ENCODE results near the gene ENTREP3. TPM values are rescaled to one million over a fixed set of nuclear protein-coding genes. Genes with fewer than 3 reads are reported as not detected.

ENTREP3 gene
- total RNA-seq, 1 donor from 2014 or later = 58.4 TPM

DNA sequence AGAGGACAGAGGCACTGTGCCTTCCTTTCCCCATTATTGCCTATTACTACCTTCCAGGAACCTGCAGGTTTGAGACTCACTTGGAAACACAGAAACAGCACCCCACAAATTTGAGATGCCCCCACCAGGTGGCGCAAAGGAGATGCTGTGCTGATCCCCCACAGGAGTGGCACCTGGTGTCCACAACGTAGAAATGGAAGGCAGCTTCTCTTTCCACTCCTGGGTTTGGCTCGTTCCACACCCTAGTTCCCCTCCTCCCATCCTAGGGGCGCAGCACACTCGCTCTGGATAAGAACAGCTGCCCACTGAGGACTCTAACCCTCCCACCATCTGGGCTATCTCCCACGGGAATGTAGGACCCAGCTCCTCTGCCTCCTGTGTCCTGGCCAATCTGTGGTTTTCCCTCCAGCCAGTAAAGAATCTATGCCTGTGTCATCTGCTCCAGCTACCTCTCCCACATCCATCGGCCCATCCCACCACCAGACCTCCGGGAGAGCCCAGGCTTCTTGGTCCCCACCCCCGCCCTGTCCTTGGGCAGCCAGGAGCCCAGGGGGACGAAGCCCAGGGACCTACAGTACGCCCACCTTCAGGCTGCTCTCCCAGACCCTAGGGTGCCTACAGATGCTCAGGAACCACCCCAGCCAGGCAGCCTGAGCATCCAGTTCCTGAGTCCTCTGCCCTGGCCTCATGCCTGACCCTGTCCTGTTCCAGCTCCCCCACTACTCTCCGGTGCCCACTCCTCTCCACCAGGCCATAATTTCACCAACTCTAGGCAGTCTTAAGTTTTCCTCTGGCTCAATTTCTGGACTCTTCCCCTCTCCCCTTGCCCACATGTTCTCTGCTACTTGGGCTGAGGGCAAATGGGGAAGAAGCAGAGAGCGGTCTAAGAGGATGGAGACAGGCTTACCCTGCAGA, 48.1 kb downstream of the ENTREP3 start:
- peak; percentile 77 for DNase-seq (ENCODE audit: low spot score, unreplicated experiment)
- no peaks in the 10 kb centered on the region for H3K9me3 Mint-ChIP-seq (ENCODE audit: low read depth)
- peak overlapping the region; percentile 93 for H3K27ac Mint-ChIP-seq
- peaks cover 19% of the 10 kb centered on the region for H3K4me1 Mint-ChIP-seq (ENCODE audit: low read depth)
- TF ChIP-seq, protein P1, sequence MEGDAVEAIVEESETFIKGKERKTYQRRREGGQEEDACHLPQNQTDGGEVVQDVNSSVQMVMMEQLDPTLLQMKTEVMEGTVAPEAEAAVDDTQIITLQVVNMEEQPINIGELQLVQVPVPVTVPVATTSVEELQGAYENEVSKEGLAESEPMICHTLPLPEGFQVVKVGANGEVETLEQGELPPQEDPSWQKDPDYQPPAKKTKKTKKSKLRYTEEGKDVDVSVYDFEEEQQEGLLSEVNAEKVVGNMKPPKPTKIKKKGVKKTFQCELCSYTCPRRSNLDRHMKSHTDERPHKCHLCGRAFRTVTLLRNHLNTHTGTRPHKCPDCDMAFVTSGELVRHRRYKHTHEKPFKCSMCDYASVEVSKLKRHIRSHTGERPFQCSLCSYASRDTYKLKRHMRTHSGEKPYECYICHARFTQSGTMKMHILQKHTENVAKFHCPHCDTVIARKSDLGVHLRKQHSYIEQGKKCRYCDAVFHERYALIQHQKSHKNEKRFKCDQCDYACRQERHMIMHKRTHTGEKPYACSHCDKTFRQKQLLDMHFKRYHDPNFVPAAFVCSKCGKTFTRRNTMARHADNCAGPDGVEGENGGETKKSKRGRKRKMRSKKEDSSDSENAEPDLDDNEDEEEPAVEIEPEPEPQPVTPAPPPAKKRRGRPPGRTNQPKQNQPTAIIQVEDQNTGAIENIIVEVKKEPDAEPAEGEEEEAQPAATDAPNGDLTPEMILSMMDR (IDR thresholded peaks at IDR 0.05; ENCODE audit: unreplicated experiment) = peak; percentile 79
- H3K27me3 Mint-ChIP-seq = no peaks in the 10 kb centered on the region
- peaks cover 5% of the 10 kb centered on the region for H3K36me3 Mint-ChIP-seq (ENCODE audit: insufficient read depth)
- peak overlapping the region; percentile 69 for H3K4me3 Mint-ChIP-seq (ENCODE audit: low read depth)

DNA sequence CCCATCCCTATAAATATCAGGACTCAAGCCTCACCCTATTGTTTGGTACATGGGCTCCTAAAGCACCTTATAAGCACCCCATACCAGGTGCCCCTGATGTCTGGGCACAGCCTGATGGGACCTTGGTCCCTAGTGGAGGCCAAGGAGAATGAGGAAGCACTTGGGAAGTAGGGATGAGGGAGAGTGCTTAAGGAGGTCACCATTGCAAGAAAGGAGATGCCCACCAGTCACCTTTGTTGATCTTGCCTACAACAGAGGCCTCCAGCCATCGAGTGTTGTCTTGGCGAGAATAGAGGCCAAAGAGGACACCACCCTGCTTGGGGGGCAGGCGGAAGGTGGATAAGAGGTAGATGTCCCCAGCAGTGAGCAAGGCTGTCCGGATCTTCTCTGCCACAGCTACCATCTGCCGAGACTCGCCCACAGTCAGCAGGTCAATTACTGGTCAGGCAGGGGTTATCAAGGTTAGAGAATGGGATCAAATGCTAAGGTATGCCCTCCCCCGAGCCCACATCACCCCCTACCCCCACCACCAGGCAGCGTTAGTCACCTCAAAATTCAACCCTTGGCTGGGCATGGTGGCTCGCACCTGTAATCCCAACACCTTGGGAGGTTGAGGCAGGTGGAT, 49.2 kb downstream of the ENTREP3 start:
- H3K4me1 Mint-ChIP-seq (ENCODE audit: low read depth) = peaks cover 19% of the 10 kb centered on the region
- H3K27me3 Mint-ChIP-seq = no peaks in the 10 kb centered on the region
- no peaks in the 10 kb centered on the region for H3K9me3 Mint-ChIP-seq (ENCODE audit: low read depth)
- peaks cover 5% of the 10 kb centered on the region for H3K36me3 Mint-ChIP-seq (ENCODE audit: insufficient read depth)
- H3K4me3 Mint-ChIP-seq (ENCODE audit: low read depth) = no peak overlapping the region
- no peak for DNase-seq (ENCODE audit: low spot score, unreplicated experiment)
- H3K27ac Mint-ChIP-seq = no peak overlapping the region
- TF ChIP-seq, protein P1 (IDR thresholded peaks at IDR 0.05; ENCODE audit: unreplicated experiment) = no peak

DNA sequence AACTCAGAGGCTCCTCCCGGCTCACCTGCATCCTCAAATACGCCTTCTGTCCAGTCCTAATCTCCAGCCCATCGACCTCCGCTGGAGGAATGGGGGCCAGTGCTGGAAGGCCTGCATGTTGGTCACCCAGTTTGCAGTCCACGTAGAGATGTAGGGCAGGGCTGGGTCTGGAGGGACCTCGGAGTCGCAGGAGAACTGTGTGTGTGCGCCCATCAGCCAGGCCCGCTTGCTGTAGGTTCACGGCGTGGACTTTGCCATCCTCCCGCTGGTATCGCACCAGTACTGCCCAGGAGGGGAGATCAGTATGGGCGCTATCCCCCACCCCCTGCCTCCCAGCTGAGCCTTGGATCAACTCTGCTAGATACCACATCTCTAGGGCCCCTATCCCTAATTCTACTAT, 50.2 kb downstream of the ENTREP3 start:
- H3K4me1 Mint-ChIP-seq (ENCODE audit: low read depth) = peaks cover 19% of the 10 kb centered on the region
- no peaks in the 10 kb centered on the region for H3K9me3 Mint-ChIP-seq (ENCODE audit: low read depth)
- H3K36me3 Mint-ChIP-seq (ENCODE audit: insufficient read depth) = peaks cover 8% of the 10 kb centered on the region
- H3K27ac Mint-ChIP-seq = no peak overlapping the region
- TF ChIP-seq, protein P1 (IDR thresholded peaks at IDR 0.05; ENCODE audit: unreplicated experiment) = no peak
- no peak overlapping the region for H3K4me3 Mint-ChIP-seq (ENCODE audit: low read depth)
- no peak for DNase-seq (ENCODE audit: low spot score, unreplicated experiment)
- no peaks in the 10 kb centered on the region for H3K27me3 Mint-ChIP-seq

DNA sequence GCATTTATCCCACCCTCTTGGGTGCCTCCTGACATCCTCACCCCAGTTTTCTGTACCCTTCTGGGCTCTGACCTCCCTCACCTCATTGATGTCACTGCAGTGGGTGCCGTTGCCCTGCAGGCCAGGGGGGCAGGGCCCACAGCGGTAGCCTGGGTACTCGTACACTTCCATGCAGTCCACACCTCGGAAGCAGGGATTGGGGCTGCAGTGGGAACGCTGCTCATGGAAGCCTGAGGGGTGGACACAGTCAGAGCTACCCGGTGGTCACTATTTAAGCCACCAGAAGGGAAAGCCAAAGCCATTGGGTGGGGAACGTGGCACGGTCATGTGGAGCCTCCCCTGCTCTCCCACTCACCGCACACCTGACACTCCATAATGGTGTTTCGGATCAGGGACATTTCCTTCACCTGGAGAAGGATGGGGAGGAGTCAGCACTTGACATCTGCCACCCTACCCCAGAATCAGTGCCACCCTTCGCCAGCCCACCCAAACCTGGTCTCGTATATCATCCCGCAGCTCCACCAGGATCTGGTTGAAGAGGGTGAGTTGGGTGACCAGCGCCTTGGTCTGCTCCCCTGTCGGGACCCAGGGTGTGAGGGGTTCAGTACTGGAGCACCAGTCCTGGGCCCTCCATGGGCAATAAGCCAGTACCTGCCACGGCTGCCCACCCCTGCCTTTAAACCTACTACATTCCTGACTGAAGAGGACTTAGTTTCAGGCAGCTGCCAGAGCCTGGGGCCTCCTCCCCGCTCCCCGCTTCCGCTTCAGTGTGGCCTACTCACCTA, 52.4 kb downstream of the ENTREP3 start:
- no peak for DNase-seq (ENCODE audit: low spot score, unreplicated experiment)
- TF ChIP-seq, protein P1 (IDR thresholded peaks at IDR 0.05; ENCODE audit: unreplicated experiment) = no peak

DNA sequence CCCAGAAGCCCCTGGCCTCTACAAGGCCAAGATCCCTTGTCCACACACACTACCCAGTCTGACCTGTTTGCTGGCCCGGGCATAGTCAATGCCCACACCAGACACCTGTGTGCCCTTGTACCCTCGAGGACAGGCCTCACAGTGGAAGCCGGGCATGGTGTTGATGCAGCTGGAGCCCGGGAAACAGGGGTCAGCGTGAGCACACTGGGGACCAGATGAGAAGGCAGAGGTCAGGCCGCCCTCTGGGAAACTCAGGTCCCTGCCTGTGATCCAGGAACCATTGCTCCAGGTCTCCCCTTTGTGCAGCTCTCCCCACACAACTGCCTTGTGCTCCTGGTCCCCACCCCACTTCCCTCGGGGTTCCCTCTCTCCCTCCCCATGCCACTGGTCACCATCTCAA, 53.1 kb downstream of the ENTREP3 start:
- no peaks in the 10 kb centered on the region for H3K27me3 Mint-ChIP-seq
- H3K4me1 Mint-ChIP-seq (ENCODE audit: low read depth) = peaks cover 6% of the 10 kb centered on the region
- H3K9me3 Mint-ChIP-seq (ENCODE audit: low read depth) = no peaks in the 10 kb centered on the region
- H3K4me3 Mint-ChIP-seq (ENCODE audit: low read depth) = no peak overlapping the region
- H3K27ac Mint-ChIP-seq = no peak overlapping the region
- peaks cover 15% of the 10 kb centered on the region for H3K36me3 Mint-ChIP-seq (ENCODE audit: insufficient read depth)
- DNase-seq (ENCODE audit: low spot score, unreplicated experiment) = no peak
- TF ChIP-seq, protein P1 (IDR thresholded peaks at IDR 0.05; ENCODE audit: unreplicated experiment) = no peak

More for the DNA sequence above, 52.4 kb downstream of the ENTREP3 start:
- no peak overlapping the region for H3K4me3 Mint-ChIP-seq (ENCODE audit: low read depth)
- peaks cover 11% of the 10 kb centered on the region for H3K36me3 Mint-ChIP-seq (ENCODE audit: insufficient read depth)
- no peak overlapping the region for H3K27ac Mint-ChIP-seq
- no peaks in the 10 kb centered on the region for H3K27me3 Mint-ChIP-seq
- no peaks in the 10 kb centered on the region for H3K9me3 Mint-ChIP-seq (ENCODE audit: low read depth)
- peaks cover 11% of the 10 kb centered on the region for H3K4me1 Mint-ChIP-seq (ENCODE audit: low read depth)
